Measurements from ENCODE around the gene GLYATL3.

GLYATL3 gene

GRCh38 chr6:49514571-49515484 is 15.1 kb downstream of the GLYATL3 start:
- DNase-seq: no peak

- DNase-seq: no peak
Measured at GRCh38 chr6:49515485-49516146, 15.9 kb downstream of the GLYATL3 start.

- DNase-seq: no peak
Measured at GRCh38 chr6:49516147-49516505, 16.4 kb downstream of the GLYATL3 start.

- no peak for DNase-seq
Measured at GRCh38 chr6:49517919-49518318, 18.2 kb downstream of the GLYATL3 start.

GRCh38 chr6:49519660-49520059 is 19.9 kb downstream of the GLYATL3 start:
- no peak for DNase-seq

- DNase-seq: no peak
Measured at GRCh38 chr6:49522710-49523593, 23.2 kb downstream of the GLYATL3 start.

- no peak for DNase-seq
Measured at GRCh38 chr6:49523901-49524300, 24.2 kb downstream of the GLYATL3 start.

- DNase-seq: no peak
Measured at GRCh38 chr6:49524541-49524940, 24.8 kb downstream of the GLYATL3 start.

- no peak for DNase-seq
Measured at GRCh38 chr6:49526598-49526997, 26.9 kb downstream of the GLYATL3 start.

- DNase-seq: no peak
Measured at GRCh38 chr6:49527320-49527719, 27.6 kb downstream of the GLYATL3 start.

GRCh38 chr6:49528571-49528970 is 28.8 kb downstream of the GLYATL3 start:
- DNase-seq: no peak

- DNase-seq: no peak
Measured at GRCh38 chr6:49530141-49530776, 30.5 kb downstream of the GLYATL3 start.

GRCh38 chr6:49531774-49532569 is 32.2 kb downstream of the GLYATL3 start:
- DNase-seq: peak in 2 of 58 donors; percentile 2 to 8

GRCh38 chr6:49535795-49536194 is 36.1 kb downstream of the GLYATL3 start:
- DNase-seq: no peak

- no peak for DNase-seq
Measured at GRCh38 chr6:49539102-49539501, 39.4 kb downstream of the GLYATL3 start.

GRCh38 chr6:49540614-49541013 is 40.9 kb downstream of the GLYATL3 start:
- no peak for DNase-seq

GRCh38 chr6:49541210-49541724 is 41.5 kb downstream of the GLYATL3 start:
- no peak for DNase-seq

- DNase-seq: no peak
Measured at GRCh38 chr6:49541936-49542335, 42.2 kb downstream of the GLYATL3 start.

GRCh38 chr6:49543087-49543858 is 43.5 kb downstream of the GLYATL3 start:
- no peak for DNase-seq
